Measurements from ENCODE around the gene HSD3B2.

- TF ChIP-seq EZH2 (IDR thresholded peaks at IDR 0.05), result no peak
- TF ChIP-seq POLR2AphosphoS5 (IDR thresholded peaks at IDR 0.05; ENCODE audit: borderline replicate concordance, low read depth, low read length), result no peak
These were observed 27.1 kb upstream of the HSD3B2 start for GRCh38 chr1:119387858-119388257.

All from SK-N-MC (cell line).